KMS-11 (cell line): Measurements from ENCODE around the gene MYO18A.
"Not testable (repeated sequence)": the region's sequence is repeated elsewhere in the genome, so short reads cannot be mapped to it uniquely, and the experiment has no call there.

ENCODE experiments used
- H2AFZ ChIP-seq: fragments of 200-600 bp; sonication (generic); 2 replicates; pipeline ENCODE4 v1.6.1; 2016; ENCODE audit warnings: antibody characterized with exemption, mixed run types, low read depth
- H3K27ac ChIP-seq: fragments of 200-600 bp; sonication (generic); 2 replicates; pipeline ENCODE4 v1.6.1; 2016; ENCODE audit warnings: mild to moderate bottlenecking, mixed run types
- H3K27me3 ChIP-seq: fragments of 200-600 bp; sonication (generic); 2 replicates; pipeline ENCODE4 v1.6.1; 2017; ENCODE audit warnings: mild to moderate bottlenecking, low read depth, mixed run types, moderate library complexity; ENCODE audit not compliant: insufficient read depth
- H3K36me3 ChIP-seq: fragments of 200-600 bp; sonication (generic); 2 replicates; pipeline ENCODE4 v1.6.1; 2017; ENCODE audit warnings: mild to moderate bottlenecking, mixed run types; ENCODE audit not compliant: insufficient read depth
- H3K4me1 ChIP-seq: fragments of 200-600 bp; sonication (generic); 2 replicates; pipeline ENCODE4 v1.6.1; 2016; ENCODE audit warnings: mild to moderate bottlenecking, low read depth, mixed run types; ENCODE audit not compliant: poor library complexity, severe bottlenecking
- H3K4me2 ChIP-seq: fragments of 200-600 bp; sonication (generic); 2 replicates; pipeline ENCODE4 v1.7.0; 2016; ENCODE audit warnings: mild to moderate bottlenecking, mixed run types
- H3K4me3 ChIP-seq: fragments of 200-600 bp; sonication (generic); IDR thresholded peaks from 2 replicates; pipeline ENCODE4 v1.6.1; 2017; ENCODE audit warnings: low read depth, low read length, mixed read lengths; ENCODE audit not compliant: insufficient read depth
- H3K79me2 ChIP-seq: fragments of 200-600 bp; sonication (generic); 2 replicates; pipeline ENCODE4 v1.6.1; 2016; ENCODE audit warnings: low read depth, mixed run types; ENCODE audit not compliant: insufficient read depth
- H3K9ac ChIP-seq: fragments of 200-600 bp; sonication (generic); 2 replicates; pipeline ENCODE4 v1.6.1; 2016; ENCODE audit warnings: mild to moderate bottlenecking, mixed run types
- H4K20me1 ChIP-seq: fragments of 200-600 bp; sonication (generic); 2 replicates; pipeline ENCODE4 v1.6.1; 2016; ENCODE audit warnings: mild to moderate bottlenecking, mixed run types; ENCODE audit not compliant: insufficient read depth
- TF ChIP-seq, protein P1 (sequence below): fragments of 200-600 bp; sonication (generic); conservative IDR thresholded peaks from 2 replicates; pipeline ENCODE4 v1.6.1; 2017; ENCODE audit warnings: low read depth, mild to moderate bottlenecking, antibody characterized with exemption, low read length, moderate library complexity, mixed read lengths

Gene MYO18A

DNA sequence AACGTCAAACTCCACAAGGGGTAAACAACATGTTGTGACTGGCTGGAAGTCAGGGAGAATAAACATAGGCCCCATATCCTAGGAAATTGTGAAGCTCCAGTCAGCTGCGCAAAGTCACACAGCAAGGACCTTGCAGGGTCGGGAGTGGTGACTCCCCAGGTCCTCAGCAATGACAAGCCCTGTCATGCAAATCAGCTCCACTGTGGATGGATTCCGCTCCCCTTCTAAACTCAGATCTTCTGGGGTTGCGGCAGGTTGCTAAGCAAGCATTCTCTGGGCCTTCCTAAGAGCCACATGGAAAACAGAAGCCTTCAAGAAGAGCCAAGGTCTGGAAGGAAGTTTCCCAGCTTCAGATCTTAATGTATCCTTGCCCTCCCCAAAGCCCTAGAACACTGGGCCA lies 28.9 kb upstream of the MYO18A start:
- H2AFZ ChIP-seq = no peak overlapping the region
- H3K79me2 ChIP-seq = no peaks in the 10 kb centered on the region
- no peak overlapping the region for H3K9ac ChIP-seq
- H3K36me3 ChIP-seq = no peaks in the 10 kb centered on the region
- TF ChIP-seq, protein P1, sequence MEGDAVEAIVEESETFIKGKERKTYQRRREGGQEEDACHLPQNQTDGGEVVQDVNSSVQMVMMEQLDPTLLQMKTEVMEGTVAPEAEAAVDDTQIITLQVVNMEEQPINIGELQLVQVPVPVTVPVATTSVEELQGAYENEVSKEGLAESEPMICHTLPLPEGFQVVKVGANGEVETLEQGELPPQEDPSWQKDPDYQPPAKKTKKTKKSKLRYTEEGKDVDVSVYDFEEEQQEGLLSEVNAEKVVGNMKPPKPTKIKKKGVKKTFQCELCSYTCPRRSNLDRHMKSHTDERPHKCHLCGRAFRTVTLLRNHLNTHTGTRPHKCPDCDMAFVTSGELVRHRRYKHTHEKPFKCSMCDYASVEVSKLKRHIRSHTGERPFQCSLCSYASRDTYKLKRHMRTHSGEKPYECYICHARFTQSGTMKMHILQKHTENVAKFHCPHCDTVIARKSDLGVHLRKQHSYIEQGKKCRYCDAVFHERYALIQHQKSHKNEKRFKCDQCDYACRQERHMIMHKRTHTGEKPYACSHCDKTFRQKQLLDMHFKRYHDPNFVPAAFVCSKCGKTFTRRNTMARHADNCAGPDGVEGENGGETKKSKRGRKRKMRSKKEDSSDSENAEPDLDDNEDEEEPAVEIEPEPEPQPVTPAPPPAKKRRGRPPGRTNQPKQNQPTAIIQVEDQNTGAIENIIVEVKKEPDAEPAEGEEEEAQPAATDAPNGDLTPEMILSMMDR = no peak
- H4K20me1 ChIP-seq = no peaks in the 10 kb centered on the region
- H3K27me3 ChIP-seq = no peaks in the 10 kb centered on the region
- H3K4me3 ChIP-seq = no peak overlapping the region
- no peak overlapping the region for H3K27ac ChIP-seq
- no peaks in the 10 kb centered on the region for H3K4me1 ChIP-seq
- no peak overlapping the region for H3K4me2 ChIP-seq

DNA sequence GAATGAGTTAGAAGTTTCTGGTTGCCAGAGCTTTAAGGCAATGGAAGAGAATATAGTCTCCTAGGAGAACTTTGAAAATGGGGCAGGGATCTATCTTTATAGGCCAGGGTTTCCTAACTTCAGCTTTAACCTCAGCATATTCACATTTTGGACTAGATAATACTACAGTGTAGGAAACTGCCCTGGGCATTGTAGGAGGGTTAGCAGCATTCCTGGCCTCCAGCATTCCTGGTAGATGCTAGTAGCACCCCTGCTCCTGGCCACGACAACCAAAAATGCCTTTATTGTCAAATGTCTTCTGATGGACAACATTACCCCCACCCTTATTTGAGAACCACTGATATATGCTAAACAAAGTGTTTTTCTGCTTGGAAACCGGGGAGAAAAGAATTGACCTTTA lies 27.8 kb upstream of the MYO18A start:
- Histone ChIP-seq H3K36me3 (no peaks in the 10 kb centered on the region), H3K4me1 (no peaks in the 10 kb centered on the region), H3K4me3 (no peak overlapping the region), H3K4me2 (no peak overlapping the region), H4K20me1 (no peaks in the 10 kb centered on the region), H2AFZ (no peak overlapping the region), H3K9ac (no peak overlapping the region), H3K27ac (no peak overlapping the region), H3K27me3 (no peaks in the 10 kb centered on the region), H3K79me2 (no peaks in the 10 kb centered on the region)
- TF ChIP-seq, protein P1 = no peak

DNA sequence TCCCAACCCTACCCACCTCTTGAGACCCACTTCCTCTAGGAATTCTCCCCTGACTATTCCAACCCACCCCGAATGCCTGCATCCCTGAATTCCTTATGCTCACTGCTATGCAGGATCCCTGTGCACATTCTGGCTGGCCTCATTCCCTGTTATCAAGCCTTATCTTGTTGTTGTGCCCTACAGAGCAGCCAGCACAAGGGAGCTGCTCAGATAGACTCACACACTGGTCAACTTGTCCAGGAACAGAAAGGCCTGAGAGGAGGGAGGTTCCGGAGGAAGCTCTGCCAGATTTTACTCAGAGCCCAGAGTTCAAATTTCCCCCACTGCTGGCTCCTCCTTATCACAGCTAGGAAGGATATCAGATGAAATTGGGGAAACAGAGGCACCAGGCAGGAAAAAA lies 24.8 kb upstream of the MYO18A start:
- H4K20me1 ChIP-seq = no peaks in the 10 kb centered on the region
- H3K36me3 ChIP-seq = no peaks in the 10 kb centered on the region
- no peaks in the 10 kb centered on the region for H3K4me1 ChIP-seq
- H3K27me3 ChIP-seq = no peaks in the 10 kb centered on the region
- H3K4me3 ChIP-seq = no peak overlapping the region
- no peak overlapping the region for H3K27ac ChIP-seq
- no peak overlapping the region for H3K9ac ChIP-seq
- H3K4me2 ChIP-seq = no peak overlapping the region
- no peaks in the 10 kb centered on the region for H3K79me2 ChIP-seq
- no peak overlapping the region for H2AFZ ChIP-seq
- TF ChIP-seq, protein P1 = no peak

DNA sequence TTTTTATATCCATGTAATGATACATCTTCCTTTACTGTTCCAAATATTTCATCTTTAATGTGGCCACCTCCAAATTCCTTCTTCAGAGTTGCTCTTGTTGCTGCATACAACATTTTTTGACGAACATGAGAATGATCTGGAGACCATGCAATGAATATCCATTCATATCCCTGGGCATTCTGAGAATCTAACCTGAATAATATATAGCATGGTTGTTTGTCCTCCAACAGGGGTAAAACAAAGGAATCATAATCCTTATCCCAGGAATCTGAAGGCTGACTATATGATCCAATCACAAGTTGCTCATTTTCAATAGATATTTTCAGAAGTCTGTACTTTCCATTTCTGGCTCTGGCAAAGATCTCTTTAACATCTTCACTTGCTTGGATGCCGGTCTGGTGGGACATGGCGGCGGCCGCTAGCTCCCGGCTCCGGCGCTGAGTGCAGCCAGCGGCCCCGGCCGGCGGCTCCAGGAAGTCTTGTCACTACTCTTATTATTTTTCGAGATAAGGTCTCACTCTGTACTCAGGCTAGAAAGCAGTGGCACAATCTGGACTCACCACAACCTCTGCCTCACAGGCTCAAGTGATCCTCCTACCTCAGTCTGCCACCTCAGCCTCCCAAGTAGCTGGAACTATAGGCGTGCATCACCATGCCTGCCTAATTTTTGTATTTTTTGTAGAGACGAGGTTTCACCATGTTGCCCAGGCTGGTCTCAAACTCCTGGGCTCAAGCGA lies 24.0 kb upstream of the MYO18A start:
- not testable (repeated sequence) for H3K9ac ChIP-seq, H3K79me2 ChIP-seq, H2AFZ ChIP-seq, H3K36me3 ChIP-seq, H3K27me3 ChIP-seq, H3K4me3 ChIP-seq, H3K4me2 ChIP-seq, H3K27ac ChIP-seq, H3K4me1 ChIP-seq, H4K20me1 ChIP-seq

DNA sequence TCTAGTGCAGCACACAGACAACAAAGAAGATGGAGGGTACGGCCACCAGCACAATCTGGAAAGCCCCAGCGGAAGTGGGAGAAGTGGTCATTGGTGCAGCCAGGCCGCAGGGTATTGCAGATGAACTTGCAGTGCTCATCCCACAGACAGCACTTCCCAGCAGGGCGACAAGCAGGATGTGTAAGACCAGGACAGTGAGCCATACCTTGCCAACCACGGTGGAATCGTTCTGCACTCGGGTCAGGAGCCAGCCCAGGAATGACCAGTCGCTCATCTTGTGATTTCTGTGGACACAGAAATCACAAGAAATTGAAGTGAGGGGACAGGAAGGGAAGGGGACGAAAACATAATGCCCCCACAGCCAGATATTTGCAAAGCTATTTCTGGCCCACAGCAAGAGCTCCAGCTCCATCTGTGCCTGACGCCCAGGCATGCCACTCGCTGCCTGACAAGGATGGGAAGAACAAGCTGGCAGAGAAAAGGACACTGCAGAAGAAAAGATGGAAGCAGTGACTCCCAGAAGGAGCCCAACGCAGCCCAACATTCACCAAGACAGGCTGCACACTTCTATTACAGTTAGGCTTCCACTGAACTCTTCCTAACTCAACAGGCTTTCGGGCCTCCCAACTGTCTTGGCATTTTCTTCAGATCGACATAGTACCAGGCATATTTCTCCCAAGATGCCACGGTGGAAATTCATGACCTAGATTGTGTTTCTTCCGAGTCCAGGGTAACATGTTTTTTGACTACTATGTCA lies 17.5 kb upstream of the MYO18A start:
- no peaks in the 10 kb centered on the region for H3K79me2 ChIP-seq
- H3K36me3 ChIP-seq = no peaks in the 10 kb centered on the region
- H3K9ac ChIP-seq = no peak overlapping the region
- no peaks in the 10 kb centered on the region for H3K4me1 ChIP-seq
- no peak overlapping the region for H3K4me2 ChIP-seq
- TF ChIP-seq, protein P1 = no peak
- H4K20me1 ChIP-seq = no peaks in the 10 kb centered on the region
- no peak overlapping the region for H3K27ac ChIP-seq
- H2AFZ ChIP-seq = no peak overlapping the region
- no peak overlapping the region for H3K4me3 ChIP-seq
- no peaks in the 10 kb centered on the region for H3K27me3 ChIP-seq
